HFF-Myc (cell line): Measurements from ENCODE around the gene KRTAP10-11.
"Not testable (repeated sequence)": the region's sequence is repeated elsewhere in the genome, so short reads cannot be mapped to it uniquely, and the experiment has no call there.

Source experiments
- DNase-seq: peaks from one replicate; pipeline ENCODE4 v3.0.0-alpha.2; 2011; ENCODE audit warnings: low read depth; ENCODE audit errors: extremely low read depth
- H3K4me3 ChIP-seq: replicated peaks from 2 replicates; pipeline ENCODE4 v1.5.1; 2011; ENCODE audit warnings: low read depth, mild to moderate bottlenecking, control low read depth, low read length
- TF ChIP-seq, protein P1 (sequence below): IDR thresholded peaks from 2 replicates; pipeline ENCODE4 v1.5.1; 2012; ENCODE audit warnings: mild to moderate bottlenecking, low read depth, low read length, control low read depth; ENCODE audit errors: missing control alignments

Gene KRTAP10-11

DNA sequence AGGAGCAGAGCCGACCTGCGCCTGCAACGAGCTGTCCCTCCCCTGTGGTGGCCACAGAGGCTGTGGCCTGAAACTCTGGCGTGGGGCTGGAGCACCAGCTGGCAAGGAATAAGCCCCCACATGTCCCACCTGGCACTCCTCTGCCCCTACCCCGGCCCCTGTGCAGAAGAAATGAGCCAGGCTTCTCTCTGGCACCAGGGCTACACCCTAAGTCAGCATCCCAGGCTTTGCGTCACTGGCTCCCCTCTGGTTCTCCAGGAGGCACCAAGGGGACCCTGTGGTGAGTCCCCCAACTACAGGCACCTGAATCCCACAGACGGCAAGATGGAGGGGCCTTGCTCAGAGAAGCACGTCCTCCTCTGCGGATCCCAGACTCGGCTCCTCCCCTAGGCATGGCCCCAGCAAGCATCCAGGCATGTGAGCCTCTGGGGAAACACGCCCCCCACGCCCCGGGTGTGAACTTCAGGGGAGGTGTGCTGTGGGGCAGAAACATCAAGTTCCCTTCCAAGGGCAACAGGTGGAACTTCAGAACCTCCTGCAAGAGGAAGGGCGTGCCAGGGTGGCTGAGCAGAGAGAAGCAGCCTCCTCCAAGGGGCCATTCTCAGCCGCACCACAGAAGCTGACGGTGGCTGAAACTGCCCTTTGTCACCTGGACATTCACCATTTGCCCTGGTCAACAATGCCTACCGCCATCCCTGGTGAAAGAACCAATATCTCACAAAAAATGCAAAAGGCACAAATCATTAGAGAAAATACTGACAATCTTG lies 42.9 kb upstream of the KRTAP10-11 start:
- TF ChIP-seq, protein P1, sequence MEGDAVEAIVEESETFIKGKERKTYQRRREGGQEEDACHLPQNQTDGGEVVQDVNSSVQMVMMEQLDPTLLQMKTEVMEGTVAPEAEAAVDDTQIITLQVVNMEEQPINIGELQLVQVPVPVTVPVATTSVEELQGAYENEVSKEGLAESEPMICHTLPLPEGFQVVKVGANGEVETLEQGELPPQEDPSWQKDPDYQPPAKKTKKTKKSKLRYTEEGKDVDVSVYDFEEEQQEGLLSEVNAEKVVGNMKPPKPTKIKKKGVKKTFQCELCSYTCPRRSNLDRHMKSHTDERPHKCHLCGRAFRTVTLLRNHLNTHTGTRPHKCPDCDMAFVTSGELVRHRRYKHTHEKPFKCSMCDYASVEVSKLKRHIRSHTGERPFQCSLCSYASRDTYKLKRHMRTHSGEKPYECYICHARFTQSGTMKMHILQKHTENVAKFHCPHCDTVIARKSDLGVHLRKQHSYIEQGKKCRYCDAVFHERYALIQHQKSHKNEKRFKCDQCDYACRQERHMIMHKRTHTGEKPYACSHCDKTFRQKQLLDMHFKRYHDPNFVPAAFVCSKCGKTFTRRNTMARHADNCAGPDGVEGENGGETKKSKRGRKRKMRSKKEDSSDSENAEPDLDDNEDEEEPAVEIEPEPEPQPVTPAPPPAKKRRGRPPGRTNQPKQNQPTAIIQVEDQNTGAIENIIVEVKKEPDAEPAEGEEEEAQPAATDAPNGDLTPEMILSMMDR, result no peak
- DNase-seq, result no peak
- no peak overlapping the region for H3K4me3 ChIP-seq

DNA sequence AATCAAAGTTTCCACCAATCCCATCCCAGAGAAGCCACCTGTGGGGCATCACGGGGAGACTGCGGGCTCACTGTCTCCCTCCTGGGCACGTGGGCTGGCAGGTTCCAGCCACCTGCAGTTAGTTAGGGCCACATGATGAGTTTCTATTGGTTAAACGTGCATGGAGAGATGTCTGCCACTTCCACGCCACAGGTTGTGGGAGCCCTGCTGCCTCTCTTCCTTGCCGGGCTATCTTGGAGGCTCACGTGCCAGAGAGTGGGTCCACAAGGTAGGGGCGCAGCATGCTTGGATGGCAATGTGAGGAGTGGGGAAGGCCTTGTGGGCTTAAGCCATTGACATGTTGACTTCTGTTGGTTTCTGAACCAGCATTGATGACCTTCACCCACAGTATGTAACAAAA lies 42.3 kb upstream of the KRTAP10-11 start:
- TF ChIP-seq, protein P1, result no peak
- DNase-seq, result no peak
- no peak overlapping the region for H3K4me3 ChIP-seq

GRCh38 chr21:44606495-44606894 lies 39.7 kb upstream of the KRTAP10-11 start:
- TF ChIP-seq, protein P1, result no peak

DNA sequence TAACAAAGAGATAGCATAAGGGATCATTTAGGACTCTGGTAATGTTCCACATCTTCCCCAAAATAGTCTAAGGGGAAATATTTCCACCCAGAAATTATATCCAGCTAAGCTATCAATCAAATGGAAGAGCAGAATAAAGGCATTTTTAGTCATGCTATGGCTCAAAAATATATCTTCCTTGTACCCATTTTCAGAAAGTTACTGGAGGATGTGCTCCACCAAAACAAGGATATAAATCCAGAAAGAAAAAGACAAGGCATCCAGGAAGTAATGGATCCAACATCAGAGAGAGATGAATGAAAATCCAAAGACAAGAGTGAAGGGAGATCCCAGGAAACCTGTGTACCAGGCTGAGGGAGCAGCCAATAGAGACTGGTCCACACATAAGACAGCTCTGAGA lies 37.0 kb upstream of the KRTAP10-11 start:
- TF ChIP-seq, protein P1, result no peak
- H3K4me3 ChIP-seq, result no peak overlapping the region
- no peak for DNase-seq

More at GRCh38 chr21:44606495-44606894, 39.7 kb upstream of the KRTAP10-11 start:
- no peak overlapping the region for H3K4me3 ChIP-seq
- no peak for DNase-seq

DNA sequence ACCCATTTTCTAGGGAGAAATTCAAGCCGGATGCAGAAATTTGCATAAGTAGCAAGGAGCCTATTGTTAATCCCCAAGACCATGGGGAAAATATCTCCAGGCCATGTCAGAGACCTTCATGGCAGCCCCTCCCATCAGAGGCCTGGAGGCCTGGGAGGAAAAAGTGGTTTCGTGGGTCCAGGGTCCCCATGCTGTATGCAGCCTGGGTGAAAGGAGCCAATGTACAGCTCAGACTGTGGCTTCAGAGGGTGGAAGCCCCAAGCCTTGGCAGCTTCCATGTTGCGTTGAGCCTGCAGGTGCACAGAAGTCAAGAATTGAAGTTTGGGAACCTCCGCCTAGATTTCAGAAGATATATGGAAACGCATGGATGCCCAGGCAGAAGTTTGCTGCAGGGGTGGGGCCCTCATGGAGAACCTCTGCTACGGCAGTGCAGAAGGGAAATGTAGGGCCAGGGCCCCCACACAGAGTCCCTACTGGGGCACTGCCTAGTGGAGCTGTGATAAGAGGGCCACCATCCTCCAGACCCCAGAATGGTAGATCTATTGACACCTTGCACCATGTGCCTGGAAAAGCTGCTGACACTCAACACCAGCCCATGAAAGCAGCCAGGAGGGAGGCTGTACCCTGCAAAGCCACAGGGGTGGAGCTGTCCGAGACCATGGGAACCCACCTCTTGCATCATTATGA lies 35.9 kb upstream of the KRTAP10-11 start:
- H3K4me3 ChIP-seq, DNase-seq: not testable (repeated sequence)

DNA sequence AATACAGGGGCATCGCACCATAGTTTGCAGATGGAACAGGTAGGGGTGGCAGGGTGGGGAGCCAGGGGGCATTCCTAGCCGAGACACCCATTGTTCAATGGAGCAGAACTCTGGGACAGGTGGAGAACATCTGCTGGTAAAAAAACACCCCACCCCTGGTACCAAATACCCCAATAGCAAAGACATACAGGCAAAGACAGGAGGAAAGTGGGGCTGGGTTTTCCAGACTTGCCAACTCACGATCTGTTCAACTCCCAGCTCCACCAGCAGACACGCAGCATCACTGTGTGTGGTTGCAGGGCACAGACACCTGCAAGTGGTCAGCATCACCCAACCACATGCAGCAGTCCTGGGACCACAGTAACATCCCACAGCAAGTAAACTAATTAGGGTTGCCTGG lies 34.7 kb upstream of the KRTAP10-11 start:
- no peak overlapping the region for H3K4me3 ChIP-seq
- TF ChIP-seq, protein P1, result no peak
- no peak for DNase-seq

- no peak for DNase-seq
- H3K4me3 ChIP-seq, result no peak within 1 kb of the TSS
- TF ChIP-seq, protein P1, result no peak
Measured at GRCh38 chr21:44612029-44612486, 34.2 kb upstream of the KRTAP10-11 start, which contains the start of gene KRTAP10-8. TSS of gene KRTAP10-8 (plus strand) at chr21:44612079. CDS start at chr21:44612101, 22 bp downstream.
